ENCODE data around the gene SLC23A1. TPM values are rescaled to one million over a fixed set of nuclear protein-coding genes. Genes with fewer than 3 reads are reported as not detected.

The SLC23A1 gene
- total and polyA plus RNA-seq, 2 donors (not counting 1 experiment from before 2014, with no cell fraction given): 5.8 to 9.6 TPM

DNA sequence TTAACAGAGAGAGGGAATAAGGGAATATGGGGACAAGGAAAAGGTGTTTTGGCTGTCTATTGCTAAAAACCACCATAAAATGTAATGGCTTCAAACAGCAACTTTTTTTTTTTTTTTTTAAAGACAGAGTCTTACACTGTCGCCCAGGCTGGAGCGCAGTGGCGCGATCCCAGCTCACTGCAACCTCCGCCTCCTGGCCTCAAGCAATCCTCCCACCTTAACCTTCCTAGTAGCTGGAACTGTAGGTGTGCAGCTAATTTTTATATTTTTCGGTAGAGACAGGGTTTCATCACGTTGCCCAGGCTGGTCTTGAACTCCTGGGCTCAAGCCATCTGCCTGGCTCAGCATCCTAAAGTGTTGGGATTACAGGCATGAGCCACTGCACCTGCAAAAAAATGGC is 25.1 kb upstream of the SLC23A1 start:
- Histone ChIP-seq H3K36me3 (replicated peaks in 1 of 2; ENCODE audit: control extremely low read depth in 1 of 2, control insufficient read depth in 1 of 2, extremely low read depth in 1 of 2, insufficient read depth in 2 of 2, low read length in 1 of 2) (no peaks in the 10 kb centered on the region), H3K4me1 (ENCODE audit: control insufficient read depth in 2 of 2, insufficient read depth in 2 of 2, low read length in 2 of 2) (peaks cover 31 to 35% of the 10 kb centered on the region in 2 donors), H3K4me2 (replicated peaks; ENCODE audit: low read depth, low read length, poor library complexity, severe bottlenecking) (peak overlapping the region; percentile 60), H3K9ac (ENCODE audit: low read length) (no peak overlapping the region), H3K27me3 (replicated peaks in 1 of 4; ENCODE audit: control extremely low read depth in 1 of 4, control insufficient read depth in 3 of 4, insufficient read depth in 4 of 4, low read length in 3 of 4) (no peaks in the 10 kb centered on the region), H2AFZ (ENCODE audit: insufficient read depth, low read depth, low read length, poor library complexity, severe bottlenecking) (no peak overlapping the region), H3K4me3 (ENCODE audit: control extremely low read depth in 1 of 5, extremely low read depth in 1 of 5, insufficient read depth in 1 of 5, low read depth in 2 of 5, low read length in 4 of 5) (no peak overlapping the region), H3K27ac (ENCODE audit: low read length in 2 of 2) (peak overlapping the region; percentile 50 to 78), H4K20me1 (ENCODE audit: control insufficient read depth, insufficient read depth, low read length, poor library complexity, severe bottlenecking) (no peaks in the 10 kb centered on the region), H3K79me2 (ENCODE audit: control insufficient read depth, insufficient read depth, low read length) (peaks cover 8% of the 10 kb centered on the region), H3K9me3 (ENCODE audit: control extremely low read depth in 1 of 3, control insufficient read depth in 2 of 3, insufficient read depth in 1 of 3, low read length in 2 of 3) (no peaks in the 10 kb centered on the region)
- no peak for TF ChIP-seq CTCF (IDR thresholded peaks at IDR 0.05)
- no peak for TF ChIP-seq EZH2 (IDR thresholded peaks at IDR 0.05; ENCODE audit: borderline replicate concordance, insufficient read depth, low read depth, low read length, poor library complexity, severe bottlenecking)
- WGBS (ENCODE audit: insufficient coverage): 100% methylated on average over 2 of the region's 7 CpGs
- no peak for ATAC-seq (ENCODE audit: low read depth)
- H3K27me3 Mint-ChIP-seq: no peaks in the 10 kb centered on the region
- DNase-seq: no peak
- peaks cover 36% of the 10 kb centered on the region for H3K4me1 Mint-ChIP-seq
- peak overlapping the region; percentile 64 for H3K27ac Mint-ChIP-seq
- no peaks in the 10 kb centered on the region for H3K9me3 Mint-ChIP-seq (ENCODE audit: insufficient read depth)
- ChIA-PET POLR2A (interaction anchor here (0.7 to 1.6 kb wide), 2 partner anchors 15 to 114 kb away, joined by 3 read pairs; no protein-coding TSS in a partner anchor), CTCF (interaction anchor here (0.7 to 7.3 kb wide), 4 partner anchors 13 to 109 kb away, joined by 3 to 43 read pairs (median 4); no protein-coding TSS in a partner anchor)
- peak overlapping the region; percentile 1 for H3K4me3 Mint-ChIP-seq
- intact Hi-C loops (cut with micrococcal nuclease): loop anchor here (5.0 to 10.0 kb wide), 4 partner anchors 109 to 943 kb away; partner anchors contain the start of gene EGR1

GRCh38 chr5:139407517-139407916 is 24.4 kb upstream of the SLC23A1 start:
- Mint-ChIP-seq H3K4me3 (peak overlapping the region; percentile 1), H3K27me3 (no peaks in the 10 kb centered on the region)

More at GRCh38 chr5:139407517-139407916, 24.4 kb upstream of the SLC23A1 start:
- H4K20me1 ChIP-seq (ENCODE audit: control insufficient read depth, insufficient read depth, low read length, poor library complexity, severe bottlenecking): no peaks in the 10 kb centered on the region
- peak overlapping the region; percentile 26 for H3K9ac ChIP-seq (ENCODE audit: low read length)
- no peak overlapping the region for H3K4me3 ChIP-seq (ENCODE audit: control extremely low read depth in 1 of 5, extremely low read depth in 1 of 5, insufficient read depth in 1 of 5, low read depth in 2 of 5, low read length in 4 of 5)
- peak overlapping the region; percentile 60 for H3K4me2 ChIP-seq (replicated peaks; ENCODE audit: low read depth, low read length, poor library complexity, severe bottlenecking)
- no peaks in the 10 kb centered on the region for H3K27me3 ChIP-seq (replicated peaks in 1 of 4; ENCODE audit: control extremely low read depth in 1 of 4, control insufficient read depth in 3 of 4, insufficient read depth in 4 of 4, low read length in 3 of 4)
- peak overlapping the region; percentile 64 for H3K27ac Mint-ChIP-seq
- peaks cover 43% of the 10 kb centered on the region for H3K4me1 Mint-ChIP-seq
- H3K9me3 ChIP-seq (ENCODE audit: control extremely low read depth in 1 of 3, control insufficient read depth in 2 of 3, insufficient read depth in 1 of 3, low read length in 2 of 3): no peaks in the 10 kb centered on the region
- intact Hi-C loops (cut with micrococcal nuclease): loop anchor here (5.0 to 10.0 kb wide), 4 partner anchors 110 to 943 kb away; partner anchors contain the start of gene EGR1
- H3K27ac ChIP-seq (ENCODE audit: low read length in 2 of 2): peak overlapping the region; percentile 50 to 78
- H3K36me3 ChIP-seq (replicated peaks in 1 of 2; ENCODE audit: control extremely low read depth in 1 of 2, control insufficient read depth in 1 of 2, extremely low read depth in 1 of 2, insufficient read depth in 2 of 2, low read length in 1 of 2): no peaks in the 10 kb centered on the region
- no peaks in the 10 kb centered on the region for H3K9me3 Mint-ChIP-seq (ENCODE audit: insufficient read depth)
- ChIA-PET CTCF (interaction anchor here (0.6 to 7.3 kb wide), 6 partner anchors 10 to 110 kb away, joined by 3 to 43 read pairs (median 4); partner anchors contain the start of gene PAIP2), POLR2A (interaction anchor here (1.0 to 1.6 kb wide), 2 partner anchors 14 to 31 kb away, joined by 3 to 6 read pairs; partner anchors contain the start of gene DNAJC18)
- no peak for TF ChIP-seq CTCF (IDR thresholded peaks at IDR 0.05)
- no peak overlapping the region for H2AFZ ChIP-seq (ENCODE audit: insufficient read depth, low read depth, low read length, poor library complexity, severe bottlenecking)
- DNase-seq: peak; percentile 80
- peaks cover 8% of the 10 kb centered on the region for H3K79me2 ChIP-seq (ENCODE audit: control insufficient read depth, insufficient read depth, low read length)
- peak; percentile 38 for ATAC-seq (ENCODE audit: low read depth)
- H3K4me1 ChIP-seq (ENCODE audit: control insufficient read depth in 2 of 2, insufficient read depth in 2 of 2, low read length in 2 of 2): peaks cover 33 to 41% of the 10 kb centered on the region in 2 donors
